H7 (cell line): ENCODE measurements around the gene LRP4. TPM values are rescaled to one million over a fixed set of nuclear protein-coding genes. Genes with fewer than 3 reads are reported as not detected.

Experiments
- DNase-seq: peaks from one replicate; pipeline ENCODE4 v3.0.0; 2012
- H3K27me3 ChIP-seq: 2 replicates; pipeline ENCODE4 v1.6.0; 2011; ENCODE audit warnings: mild to moderate bottlenecking, low read length; ENCODE audit not compliant: control insufficient read depth, insufficient read depth
- H3K36me3 ChIP-seq: replicated peaks from 2 replicates; pipeline ENCODE4 v1.5.1; 2011; ENCODE audit warnings: low read length; ENCODE audit not compliant: control insufficient read depth, insufficient read depth
- H3K4me3 ChIP-seq: 2 replicates; pipeline ENCODE4 v1.5.1; 2011; ENCODE audit warnings: low read depth, mild to moderate bottlenecking, control low read depth, low read length, moderate library complexity; ENCODE audit not compliant: insufficient read depth
- total RNA-seq: library from RNA; depleted of rRNA; stranded (reverse); fragments of >200 nt; shearing (Covaris generic); gene quantifications from 2 replicates; pipeline ENCODE4 v1.2.3, GENCODE V29; 2014; rRNA removed

Gene LRP4
- total RNA-seq, 1 experiment from 2014 or later: 16.7 TPM

DNA sequence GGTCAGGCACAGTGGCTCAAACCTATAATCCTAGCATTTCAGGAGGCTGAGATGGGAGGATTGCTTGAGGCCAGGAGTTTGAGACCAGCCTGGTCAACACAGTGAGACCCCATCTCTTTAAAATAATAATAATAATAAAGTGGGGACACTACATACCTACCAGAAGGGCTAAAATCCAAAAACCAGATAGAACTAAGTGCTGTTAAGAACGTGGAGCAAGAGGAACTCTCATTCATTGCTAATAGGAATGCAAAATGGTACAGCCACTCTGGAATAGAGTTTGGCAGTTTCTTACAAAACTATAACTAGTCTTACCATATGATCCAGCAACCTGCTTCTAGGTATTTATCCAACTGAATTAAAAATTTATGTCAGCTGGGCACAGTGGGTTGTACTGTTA is 81.9 kb downstream of the LRP4 start:
- Histone ChIP-seq H3K36me3 (no peaks in the 10 kb centered on the region), H3K27me3 (no peaks in the 10 kb centered on the region), H3K4me3 (no peak overlapping the region)
- DNase-seq: no peak

DNA sequence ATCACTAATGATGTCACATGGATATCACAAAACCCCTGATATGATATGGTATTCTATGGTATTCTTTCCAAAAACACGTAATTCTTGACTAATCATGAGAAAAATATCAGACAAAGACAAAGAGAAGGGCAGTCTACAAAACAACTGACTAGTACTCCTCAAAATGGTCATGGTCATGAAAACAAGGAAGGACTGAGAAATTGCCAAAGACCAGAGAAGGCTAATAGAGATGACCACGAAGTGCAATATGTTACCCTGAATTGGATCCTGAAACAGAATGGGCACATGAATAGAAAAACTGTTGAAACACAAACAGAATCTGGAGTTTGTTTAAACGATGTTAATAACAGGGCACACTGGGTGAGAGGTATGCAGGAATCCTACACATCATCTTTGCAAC is 82.5 kb downstream of the LRP4 start:
- Histone ChIP-seq H3K27me3 (no peaks in the 10 kb centered on the region), H3K36me3 (no peaks in the 10 kb centered on the region), H3K4me3 (no peak overlapping the region)
- no peak for DNase-seq

DNA sequence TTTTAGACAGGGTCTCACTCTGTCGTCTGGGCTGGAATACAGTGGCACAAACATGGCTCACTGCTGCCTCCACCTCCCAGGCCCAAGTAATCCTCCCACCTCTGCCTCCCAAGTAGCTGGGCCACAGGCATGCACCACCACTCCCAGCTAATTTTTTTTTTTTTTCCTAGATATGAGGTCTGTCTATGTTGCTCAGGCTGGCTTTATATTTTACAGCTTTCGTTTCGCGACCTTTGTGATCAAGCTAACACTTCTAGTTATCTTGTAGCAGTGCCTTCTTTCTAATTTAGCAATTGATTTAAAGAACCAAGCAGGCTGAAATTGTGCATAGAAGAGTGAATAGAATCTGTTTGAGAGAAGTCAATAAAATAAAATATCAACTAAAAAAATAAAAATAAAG is 83.5 kb downstream of the LRP4 start:
- Histone ChIP-seq H3K4me3 (no peak overlapping the region), H3K36me3 (no peaks in the 10 kb centered on the region), H3K27me3 (no peaks in the 10 kb centered on the region)
- DNase-seq: no peak

DNA sequence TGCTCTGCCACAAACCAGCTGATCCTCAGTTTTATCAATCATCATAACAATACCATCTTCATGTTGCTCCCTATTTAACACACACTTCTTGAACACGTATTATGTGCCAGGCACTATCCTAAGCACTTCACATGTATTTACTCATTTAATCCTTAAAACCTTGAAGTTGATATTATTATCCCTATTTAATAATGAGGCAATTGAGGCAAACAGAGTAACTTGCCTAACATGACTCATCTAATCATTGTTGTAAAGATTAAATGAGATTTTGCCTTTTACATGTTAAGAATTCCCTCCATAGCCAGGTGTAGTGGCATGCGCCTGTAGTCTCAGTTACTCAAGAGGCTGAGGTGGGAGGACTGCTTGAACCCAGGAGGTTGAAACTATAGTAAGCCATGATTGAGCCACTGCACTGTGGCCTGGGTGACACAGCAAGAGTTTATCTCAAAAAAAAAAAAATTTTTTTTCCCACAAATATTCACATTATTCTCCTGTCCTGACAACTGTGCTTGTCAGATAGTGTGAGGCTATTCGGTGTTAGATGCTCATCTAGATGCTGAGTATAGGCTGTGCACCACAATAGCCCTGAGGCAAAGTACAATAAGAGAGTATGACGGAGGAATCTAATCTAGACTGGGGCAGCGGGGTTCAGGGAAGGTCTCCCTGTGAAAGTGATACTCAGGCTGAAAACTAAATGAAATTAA is 85.7 kb downstream of the LRP4 start:
- DNase-seq: no peak
- Histone ChIP-seq H3K36me3 (no peaks in the 10 kb centered on the region), H3K27me3 (no peaks in the 10 kb centered on the region), H3K4me3 (no peak overlapping the region)

DNA sequence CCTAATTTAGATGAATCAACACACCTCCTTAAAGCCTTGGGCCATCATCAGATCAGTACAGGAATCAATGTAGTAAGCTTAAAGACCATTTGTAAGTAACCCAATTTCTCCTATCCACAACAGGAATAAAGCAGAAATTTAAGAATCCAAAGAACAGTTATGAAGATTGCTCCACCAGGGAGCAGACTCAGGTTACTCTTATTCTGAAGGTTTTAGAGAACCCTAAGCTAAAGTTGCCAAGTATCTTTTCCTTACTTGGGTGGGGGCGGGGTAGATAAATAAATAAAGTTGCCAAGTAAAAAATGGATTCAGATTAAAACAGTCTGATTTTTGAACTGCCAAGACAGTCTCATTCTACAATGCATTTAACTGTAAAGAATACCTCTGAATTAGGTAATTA is 90.4 kb downstream of the LRP4 start:
- H3K27me3 ChIP-seq: no peaks in the 10 kb centered on the region
- no peak for DNase-seq
- H3K36me3 ChIP-seq: no peaks in the 10 kb centered on the region
- H3K4me3 ChIP-seq: no peak overlapping the region

DNA sequence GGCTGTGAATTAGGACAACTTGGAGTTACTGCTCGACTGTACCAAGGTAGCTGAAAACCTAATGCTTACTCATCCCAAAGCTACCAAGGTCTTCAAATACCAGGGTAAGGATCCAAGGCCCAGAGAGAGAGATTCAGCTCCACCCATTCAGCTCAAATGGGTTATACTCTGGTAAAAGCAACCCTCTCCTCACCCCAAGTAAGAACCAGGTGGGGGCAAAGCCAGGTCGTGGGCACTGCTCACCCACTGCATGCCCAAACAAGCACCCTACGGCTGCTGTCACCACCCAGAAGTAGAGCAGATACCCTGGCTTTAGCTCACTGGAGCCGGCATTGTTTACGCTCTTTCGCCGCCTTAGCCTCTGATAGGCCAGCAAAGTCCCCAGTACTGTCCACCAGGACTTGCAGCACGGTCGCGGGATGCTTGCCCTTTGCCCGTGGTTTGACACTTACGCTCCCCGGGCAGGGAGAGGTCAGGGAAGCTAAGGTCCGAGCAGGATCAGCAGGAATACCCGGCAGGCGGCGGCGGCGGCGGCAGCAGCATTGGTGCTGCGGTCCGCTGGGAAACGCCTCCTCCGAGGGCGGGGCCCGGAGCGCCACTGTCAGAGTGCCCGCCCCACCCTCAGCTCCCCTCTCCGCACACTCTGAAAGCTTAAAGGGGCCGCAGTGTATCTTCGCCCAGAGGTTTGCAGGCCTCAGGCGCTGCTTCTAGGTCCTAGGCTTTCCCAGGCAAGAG is 91.9 kb downstream of the LRP4 start:
- Histone ChIP-seq H3K36me3 (no peaks in the 10 kb centered on the region), H3K27me3 (no peaks in the 10 kb centered on the region), H3K4me3 (peak overlapping the region; percentile 24)
- peak; percentile 89 for DNase-seq

DNA sequence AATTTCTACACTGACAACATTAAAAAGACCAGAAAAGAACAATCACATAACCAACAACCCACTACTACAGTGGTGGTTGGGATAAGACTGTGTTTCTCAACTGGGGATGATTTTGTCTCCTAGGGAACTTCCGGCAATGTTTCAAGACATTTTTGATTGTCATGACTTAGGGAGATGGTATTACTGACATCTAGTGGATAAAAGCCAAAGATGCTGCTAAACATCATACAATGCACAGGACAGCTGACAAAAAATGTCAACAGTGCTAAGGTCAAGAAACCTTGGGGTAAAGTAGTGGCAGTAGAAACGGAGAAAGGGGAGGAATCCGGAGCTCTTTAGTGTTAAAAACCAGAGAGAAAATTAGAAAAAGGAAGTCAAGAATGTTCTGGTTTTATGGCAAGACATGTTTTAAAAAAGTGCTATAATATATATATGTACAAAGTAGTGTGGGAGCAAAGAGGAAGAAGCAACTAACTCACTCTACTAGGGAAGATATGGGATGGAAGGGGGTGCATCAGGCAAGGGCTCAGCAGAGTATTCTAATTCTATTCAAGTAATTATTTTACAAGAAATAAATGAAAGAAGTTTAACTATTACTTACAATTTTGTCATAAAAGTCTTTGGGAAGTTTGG is 109.4 kb downstream of the LRP4 start:
- Histone ChIP-seq H3K36me3 (peaks cover 16% of the 10 kb centered on the region), H3K4me3 (no peak overlapping the region), H3K27me3 (no peaks in the 10 kb centered on the region)
- peak; percentile 13 for DNase-seq

Other genes with a start within 250 kb of the LRP4 start
- gene ARHGAP1, start 217.9 kb downstream of the LRP4 start, total RNA-seq: 27.5 and 30.8 TPM in 2 replicates
- gene ZNF408, start 217.5 kb downstream of the LRP4 start, total RNA-seq: 20.6 and 23.1 TPM in 2 replicates
- 0.33 TPM in 1 of 2 replicates, not detected in the other for gene F2, start 199.3 kb downstream of the LRP4 start, total RNA-seq
- gene CKAP5, start 72.3 kb downstream of the LRP4 start, total RNA-seq: 81.8 and 152 TPM in 2 replicates
- gene CSTPP1, start 18.2 kb upstream of the LRP4 start, total RNA-seq: 21.0 and 29.3 TPM in 2 replicates